ENCODE results near the gene KDM1A. TPM values are rescaled to one million over a fixed set of nuclear protein-coding genes. Genes with fewer than 3 reads are reported as not detected.

Gene KDM1A
- 99.7 and 113 TPM in 2 replicates for total RNA-seq

GRCh38 chr1:23019094-23019862, at the start of gene KDM1A:
Gene KDM1A (plus strand): TSS chr1:23019468. CDS start chr1:23019597, 129 bp downstream.

DNA sequence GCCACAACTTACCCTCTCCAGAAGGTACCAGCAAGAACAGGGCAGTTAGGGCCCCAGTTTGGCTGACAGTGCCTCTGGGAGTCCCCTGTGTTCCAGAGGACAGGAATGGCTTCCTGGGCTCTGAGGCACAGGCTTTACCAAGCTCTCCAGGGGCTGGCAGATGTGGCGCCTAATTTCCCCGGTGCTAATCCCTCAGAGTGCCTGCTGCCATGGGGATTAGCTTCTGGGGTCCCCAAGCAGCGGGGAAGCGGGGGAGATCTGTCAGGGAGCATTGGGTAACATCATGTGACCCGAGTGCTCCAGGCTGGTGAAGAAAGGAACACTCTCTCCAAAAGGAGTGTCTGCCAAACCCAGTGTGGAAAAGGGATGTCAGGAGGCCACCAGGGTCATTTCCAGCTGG, 46.5 kb upstream of the KDM1A start, which contains the start of gene LACTBL1:
Gene LACTBL1, minus strand, starts transcription at position 107 of the 400 bp plus-strand sequence. CDS start 550 bp downstream, outside the sequence.

Other genes with a start within 250 kb of the KDM1A start
- gene LACTBL1, start 46.6 kb upstream of the KDM1A start, total RNA-seq = under 0.01 TPM in 1 of 2 replicates, not detected in the other
- gene TEX46, start 3.6 kb upstream of the KDM1A start, total RNA-seq = not detected in 2 replicates
- 16.1 and 19.2 TPM in 2 replicates for gene LUZP1, start 149.4 kb downstream of the KDM1A start, total RNA-seq
- not detected in 2 replicates for gene HTR1D, start 198.0 kb downstream of the KDM1A start, total RNA-seq